Measurements from ENCODE around the gene SNRK.

SNRK gene

GRCh38 chr3:43345246-43345645 is 58.9 kb downstream of the SNRK start:
- Histone ChIP-seq H3K4me1 (ENCODE audit: insufficient read depth, low read length, poor library complexity, severe bottlenecking) (peaks cover 38% of the 10 kb centered on the region), H3K9me2 (replicated peaks; ENCODE audit: low read depth, low read length) (no peaks in the 10 kb centered on the region), H3K4me2 (ENCODE audit: low read depth, low read length, poor library complexity, severe bottlenecking) (no peak overlapping the region), H4K20me1 (ENCODE audit: insufficient read depth, low read length, poor library complexity, severe bottlenecking) (no peaks in the 10 kb centered on the region), H3K36me3 (ENCODE audit: insufficient read depth, low read length) (peaks cover 76% of the 10 kb centered on the region), H3K9me3 (ENCODE audit: insufficient read depth, low read depth, low read length) (no peaks in the 10 kb centered on the region), H3F3A (ENCODE audit: low read depth) (no peaks in the 10 kb centered on the region), H3K4me3 (ENCODE audit: low read length, poor library complexity, severe bottlenecking) (no peak overlapping the region), H2AFZ (ENCODE audit: low read length) (no peak overlapping the region), H3K79me2 (ENCODE audit: insufficient read depth, low read length) (no peaks in the 10 kb centered on the region), H3K27me3 (ENCODE audit: insufficient read depth, low read length, poor library complexity, severe bottlenecking) (no peaks in the 10 kb centered on the region), H3K9ac (ENCODE audit: low read depth, low read length, poor library complexity, severe bottlenecking) (no peak overlapping the region)
- TF ChIP-seq, protein P1, sequence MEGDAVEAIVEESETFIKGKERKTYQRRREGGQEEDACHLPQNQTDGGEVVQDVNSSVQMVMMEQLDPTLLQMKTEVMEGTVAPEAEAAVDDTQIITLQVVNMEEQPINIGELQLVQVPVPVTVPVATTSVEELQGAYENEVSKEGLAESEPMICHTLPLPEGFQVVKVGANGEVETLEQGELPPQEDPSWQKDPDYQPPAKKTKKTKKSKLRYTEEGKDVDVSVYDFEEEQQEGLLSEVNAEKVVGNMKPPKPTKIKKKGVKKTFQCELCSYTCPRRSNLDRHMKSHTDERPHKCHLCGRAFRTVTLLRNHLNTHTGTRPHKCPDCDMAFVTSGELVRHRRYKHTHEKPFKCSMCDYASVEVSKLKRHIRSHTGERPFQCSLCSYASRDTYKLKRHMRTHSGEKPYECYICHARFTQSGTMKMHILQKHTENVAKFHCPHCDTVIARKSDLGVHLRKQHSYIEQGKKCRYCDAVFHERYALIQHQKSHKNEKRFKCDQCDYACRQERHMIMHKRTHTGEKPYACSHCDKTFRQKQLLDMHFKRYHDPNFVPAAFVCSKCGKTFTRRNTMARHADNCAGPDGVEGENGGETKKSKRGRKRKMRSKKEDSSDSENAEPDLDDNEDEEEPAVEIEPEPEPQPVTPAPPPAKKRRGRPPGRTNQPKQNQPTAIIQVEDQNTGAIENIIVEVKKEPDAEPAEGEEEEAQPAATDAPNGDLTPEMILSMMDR (conservative IDR thresholded peaks at IDR 0.05; ENCODE audit: low read length): no peak
- TF ChIP-seq EZH2phosphoT487 (IDR thresholded peaks at IDR 0.05; ENCODE audit: borderline replicate concordance): no peak

GRCh38 chr3:43345877-43346276 is 59.5 kb downstream of the SNRK start:
- Histone ChIP-seq H3K9me3 (ENCODE audit: insufficient read depth, low read depth, low read length) (no peaks in the 10 kb centered on the region), H4K20me1 (ENCODE audit: insufficient read depth, low read length, poor library complexity, severe bottlenecking) (no peaks in the 10 kb centered on the region), H3K79me2 (ENCODE audit: insufficient read depth, low read length) (no peaks in the 10 kb centered on the region), H3K9me2 (replicated peaks; ENCODE audit: low read depth, low read length) (no peaks in the 10 kb centered on the region), H3K4me2 (ENCODE audit: low read depth, low read length, poor library complexity, severe bottlenecking) (peak overlapping the region; percentile 27), H3F3A (ENCODE audit: low read depth) (no peaks in the 10 kb centered on the region), H3K36me3 (ENCODE audit: insufficient read depth, low read length) (peaks cover 70% of the 10 kb centered on the region; the same call in 1 of the 2 replicates), H3K27me3 (ENCODE audit: insufficient read depth, low read length, poor library complexity, severe bottlenecking) (no peaks in the 10 kb centered on the region), H3K9ac (ENCODE audit: low read depth, low read length, poor library complexity, severe bottlenecking) (no peak overlapping the region), H3K4me3 (ENCODE audit: low read length, poor library complexity, severe bottlenecking) (no peak overlapping the region), H3K4me1 (ENCODE audit: insufficient read depth, low read length, poor library complexity, severe bottlenecking) (peaks cover 38% of the 10 kb centered on the region), H2AFZ (ENCODE audit: low read length) (no peak overlapping the region)
- TF ChIP-seq EZH2phosphoT487 (IDR thresholded peaks at IDR 0.05; ENCODE audit: borderline replicate concordance): no peak
- TF ChIP-seq, protein P1 (conservative IDR thresholded peaks at IDR 0.05; ENCODE audit: low read length): no peak

DNA sequence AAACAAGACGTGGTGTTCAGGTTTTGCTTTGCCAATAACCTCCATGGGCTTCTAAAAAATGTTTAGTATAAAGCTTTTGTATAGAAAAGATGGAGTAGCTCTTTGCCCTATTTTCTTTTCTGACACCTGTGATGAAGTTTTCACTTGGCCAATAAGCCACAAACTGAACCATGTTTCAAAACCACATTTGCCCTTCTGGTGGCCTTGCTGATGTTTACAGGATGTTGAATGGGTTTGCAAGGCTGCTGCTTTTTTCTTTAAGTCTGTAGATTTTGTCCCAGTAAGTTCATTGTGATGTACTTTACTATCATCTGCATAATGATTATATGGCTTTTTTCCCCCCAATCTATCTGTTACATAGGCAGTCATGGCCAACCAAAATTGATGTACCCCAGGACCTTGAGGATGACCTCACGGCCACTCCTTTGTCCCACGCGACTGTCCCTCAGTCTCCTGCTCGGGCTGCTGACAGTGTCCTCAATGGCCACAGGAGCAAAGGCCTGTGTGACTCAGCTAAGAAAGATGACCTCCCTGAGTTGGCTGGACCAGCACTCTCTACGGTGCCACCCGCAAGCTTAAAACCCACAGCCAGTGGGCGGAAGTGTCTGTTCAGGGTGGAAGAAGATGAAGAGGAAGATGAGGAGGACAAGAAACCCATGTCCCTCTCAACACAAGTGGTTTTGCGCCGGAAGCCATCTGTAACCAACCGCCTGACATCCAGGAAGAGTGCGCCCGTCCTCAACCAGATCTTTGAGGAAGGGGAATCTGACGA is 60.8 kb downstream of the SNRK start:
- Histone ChIP-seq H2AFZ (ENCODE audit: low read length) (no peak overlapping the region), H3K27me3 (ENCODE audit: insufficient read depth, low read length, poor library complexity, severe bottlenecking) (no peaks in the 10 kb centered on the region), H3F3A (ENCODE audit: low read depth) (no peaks in the 10 kb centered on the region), H3K9ac (ENCODE audit: low read depth, low read length, poor library complexity, severe bottlenecking) (peak overlapping the region; percentile 37), H3K4me3 (ENCODE audit: low read length, poor library complexity, severe bottlenecking) (no peak overlapping the region), H3K36me3 (ENCODE audit: insufficient read depth, low read length) (peaks cover 59% of the 10 kb centered on the region; the same call in 1 of the 2 replicates), H3K4me2 (ENCODE audit: low read depth, low read length, poor library complexity, severe bottlenecking) (peak overlapping the region; percentile 27), H3K79me2 (ENCODE audit: insufficient read depth, low read length) (no peaks in the 10 kb centered on the region), H3K4me1 (ENCODE audit: insufficient read depth, low read length, poor library complexity, severe bottlenecking) (peaks cover 38% of the 10 kb centered on the region), H3K9me3 (ENCODE audit: insufficient read depth, low read depth, low read length) (no peaks in the 10 kb centered on the region), H4K20me1 (ENCODE audit: insufficient read depth, low read length, poor library complexity, severe bottlenecking) (no peaks in the 10 kb centered on the region), H3K9me2 (replicated peaks; ENCODE audit: low read depth, low read length) (no peaks in the 10 kb centered on the region)
- no peak for TF ChIP-seq EZH2phosphoT487 (IDR thresholded peaks at IDR 0.05; ENCODE audit: borderline replicate concordance)
- TF ChIP-seq, protein P1 (conservative IDR thresholded peaks at IDR 0.05; ENCODE audit: low read length): no peak
